ENCODE data around the gene TRIM45. TPM values are rescaled to one million over a fixed set of nuclear protein-coding genes. Genes with fewer than 3 reads are reported as not detected.
"Not testable (repeated sequence)": the region's sequence is repeated elsewhere in the genome, so short reads cannot be mapped to it uniquely, and the experiment has no call there.

Gene TRIM45
- total RNA-seq, 1 donor from 2014 or later = 15.7 TPM

GRCh38 chr1:117106478-117106877 lies 15.1 kb downstream of the TRIM45 start:
- Mint-ChIP-seq H3K4me3 (no peak overlapping the region), H3K9me3 (no peaks in the 10 kb centered on the region), H3K27me3 (ENCODE audit: insufficient read depth, low read depth) (peaks cover 4% of the 10 kb centered on the region), H3K36me3 (peaks cover 52% of the 10 kb centered on the region), H3K27ac (no peak overlapping the region), H3K4me1 (no peaks in the 10 kb centered on the region)
- Histone ChIP-seq H3K9me3 (ENCODE audit: low read depth) (no peaks in the 10 kb centered on the region), H3K4me3 (no peak overlapping the region), H3K4me2 (no peak overlapping the region), H2AFZ (replicated peaks) (no peak overlapping the region), H3K27ac (no peak overlapping the region), H3K36me3 (peaks cover 4% of the 10 kb centered on the region), H3K27me3 (no peaks in the 10 kb centered on the region), H3K79me2 (ENCODE audit: low read depth) (no peaks in the 10 kb centered on the region), H3F3A (ENCODE audit: low read depth) (no peaks in the 10 kb centered on the region), H3K4me1 (no peaks in the 10 kb centered on the region), H4K20me1 (ENCODE audit: low read depth) (no peaks in the 10 kb centered on the region), H3K9ac (no peak overlapping the region)
- TF ChIP-seq EZH2 (IDR thresholded peaks at IDR 0.05) (no peak), EZH2phosphoT487 (IDR thresholded peaks at IDR 0.05) (no peak)
- TF ChIP-seq, protein P1, sequence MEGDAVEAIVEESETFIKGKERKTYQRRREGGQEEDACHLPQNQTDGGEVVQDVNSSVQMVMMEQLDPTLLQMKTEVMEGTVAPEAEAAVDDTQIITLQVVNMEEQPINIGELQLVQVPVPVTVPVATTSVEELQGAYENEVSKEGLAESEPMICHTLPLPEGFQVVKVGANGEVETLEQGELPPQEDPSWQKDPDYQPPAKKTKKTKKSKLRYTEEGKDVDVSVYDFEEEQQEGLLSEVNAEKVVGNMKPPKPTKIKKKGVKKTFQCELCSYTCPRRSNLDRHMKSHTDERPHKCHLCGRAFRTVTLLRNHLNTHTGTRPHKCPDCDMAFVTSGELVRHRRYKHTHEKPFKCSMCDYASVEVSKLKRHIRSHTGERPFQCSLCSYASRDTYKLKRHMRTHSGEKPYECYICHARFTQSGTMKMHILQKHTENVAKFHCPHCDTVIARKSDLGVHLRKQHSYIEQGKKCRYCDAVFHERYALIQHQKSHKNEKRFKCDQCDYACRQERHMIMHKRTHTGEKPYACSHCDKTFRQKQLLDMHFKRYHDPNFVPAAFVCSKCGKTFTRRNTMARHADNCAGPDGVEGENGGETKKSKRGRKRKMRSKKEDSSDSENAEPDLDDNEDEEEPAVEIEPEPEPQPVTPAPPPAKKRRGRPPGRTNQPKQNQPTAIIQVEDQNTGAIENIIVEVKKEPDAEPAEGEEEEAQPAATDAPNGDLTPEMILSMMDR (IDR thresholded peaks at IDR 0.05) = no peak
- no peak for DNase-seq (ENCODE audit: low spot score)

GRCh38 chr1:117105722-117106121 lies 15.8 kb downstream of the TRIM45 start:
- H3K27me3 Mint-ChIP-seq (ENCODE audit: insufficient read depth, low read depth) = peaks cover 4% of the 10 kb centered on the region
- H3K9me3 Mint-ChIP-seq = no peaks in the 10 kb centered on the region
- peaks cover 49% of the 10 kb centered on the region for H3K36me3 Mint-ChIP-seq
- Histone ChIP-seq H3K9me3 (ENCODE audit: low read depth) (no peaks in the 10 kb centered on the region), H3K9ac (no peak overlapping the region), H3K79me2 (ENCODE audit: low read depth) (no peaks in the 10 kb centered on the region), H3K4me1 (no peaks in the 10 kb centered on the region), H3K4me2 (no peak overlapping the region), H3K4me3 (no peak overlapping the region), H3F3A (ENCODE audit: low read depth) (no peaks in the 10 kb centered on the region), H4K20me1 (ENCODE audit: low read depth) (no peaks in the 10 kb centered on the region), H2AFZ (replicated peaks) (no peak overlapping the region), H3K36me3 (no peaks in the 10 kb centered on the region), H3K27ac (no peak overlapping the region), H3K27me3 (no peaks in the 10 kb centered on the region)
- TF ChIP-seq, protein P1 (IDR thresholded peaks at IDR 0.05) = no peak
- TF ChIP-seq EZH2 (IDR thresholded peaks at IDR 0.05) (no peak), EZH2phosphoT487 (IDR thresholded peaks at IDR 0.05) (no peak)
- no peak overlapping the region for H3K4me3 Mint-ChIP-seq
- H3K4me1 Mint-ChIP-seq = no peaks in the 10 kb centered on the region
- no peak for DNase-seq (ENCODE audit: low spot score)
- no peak overlapping the region for H3K27ac Mint-ChIP-seq

- no peaks in the 10 kb centered on the region for H3K9me3 Mint-ChIP-seq
- TF ChIP-seq, protein P1 (IDR thresholded peaks at IDR 0.05) = no peak
- no peak for TF ChIP-seq EZH2 (IDR thresholded peaks at IDR 0.05)
- no peak for TF ChIP-seq EZH2phosphoT487 (IDR thresholded peaks at IDR 0.05)
- H4K20me1 ChIP-seq (ENCODE audit: low read depth) = no peaks in the 10 kb centered on the region
- no peak overlapping the region for H3K27ac ChIP-seq
- DNase-seq (ENCODE audit: low spot score) = no peak
- H3K9ac ChIP-seq = no peak overlapping the region
- no peak overlapping the region for H2AFZ ChIP-seq (replicated peaks)
- no peak overlapping the region for H3K4me3 Mint-ChIP-seq
- no peaks in the 10 kb centered on the region for H3K27me3 ChIP-seq
- no peak overlapping the region for H3K4me3 ChIP-seq
- no peaks in the 10 kb centered on the region for H3K36me3 ChIP-seq
- no peaks in the 10 kb centered on the region for H3F3A ChIP-seq (ENCODE audit: low read depth)
- peaks cover 52% of the 10 kb centered on the region for H3K36me3 Mint-ChIP-seq
- H3K27ac Mint-ChIP-seq = no peak overlapping the region
- no peak overlapping the region for H3K4me2 ChIP-seq
- H3K9me3 ChIP-seq (ENCODE audit: low read depth) = no peaks in the 10 kb centered on the region
- H3K79me2 ChIP-seq (ENCODE audit: low read depth) = no peaks in the 10 kb centered on the region
- H3K4me1 ChIP-seq = no peaks in the 10 kb centered on the region
- H3K4me1 Mint-ChIP-seq = no peaks in the 10 kb centered on the region
- H3K27me3 Mint-ChIP-seq (ENCODE audit: insufficient read depth, low read depth) = peaks cover 4% of the 10 kb centered on the region
Measured at GRCh38 chr1:117104986-117105385, 16.6 kb downstream of the TRIM45 start.

DNA sequence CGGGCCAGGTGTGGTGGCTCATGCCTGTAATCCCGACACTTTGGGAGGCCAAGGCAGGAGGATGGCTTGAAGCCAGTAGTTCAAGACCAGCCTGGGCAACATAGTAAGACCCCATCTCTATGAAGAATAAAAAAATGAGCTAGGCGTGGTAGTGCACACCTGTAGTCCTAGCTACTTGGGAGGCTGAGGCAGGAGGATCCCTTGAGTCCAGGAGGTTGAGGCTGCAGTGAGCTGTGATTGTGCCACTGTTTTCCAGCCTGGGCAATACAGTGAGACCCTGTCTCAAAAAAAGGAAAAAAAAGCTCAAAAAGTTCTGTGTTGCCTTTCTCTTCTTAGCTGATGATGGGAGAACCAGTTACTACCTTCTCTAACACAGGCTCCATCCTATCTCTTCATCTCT lies 19.7 kb downstream of the TRIM45 start:
- H3K27ac ChIP-seq; H4K20me1 ChIP-seq (ENCODE audit: low read depth); H3K27me3 ChIP-seq; H3K79me2 ChIP-seq (ENCODE audit: low read depth); H3K9ac ChIP-seq; H3F3A ChIP-seq (ENCODE audit: low read depth); H3K27me3 Mint-ChIP-seq (ENCODE audit: insufficient read depth, low read depth); H3K4me3 Mint-ChIP-seq; H3K27ac Mint-ChIP-seq; H3K4me2 ChIP-seq; H3K4me1 Mint-ChIP-seq; H2AFZ ChIP-seq (replicated peaks); H3K4me1 ChIP-seq; H3K9me3 Mint-ChIP-seq; H3K36me3 ChIP-seq; H3K9me3 ChIP-seq (ENCODE audit: low read depth); H3K4me3 ChIP-seq; DNase-seq (ENCODE audit: low spot score): not testable (repeated sequence)
- H3K36me3 Mint-ChIP-seq = peaks cover 40% of the 10 kb centered on the region

Measured in neural progenitor cell (in vitro differentiated cells).